ENCODE measurements around the gene C12orf57. TPM values are rescaled to one million over a fixed set of nuclear protein-coding genes. Genes with fewer than 3 reads are reported as not detected.
A peak's percentile ranks its signal among the peaks of the same experiment; 100 is the strongest.

The C12orf57 gene
- total RNA-seq, 2 donors from 2014 or later: 352 to 711 TPM

- no peaks in the 10 kb centered on the region for H3K27me3 ChIP-seq (replicated peaks; ENCODE audit: insufficient read depth)
- H3K4me3 ChIP-seq: no peak overlapping the region
- WGBS: 58% methylated on average over 14 of the region's 14 CpGs
- peak overlapping the region in 1 of 2 donors; percentile 45 for H3K27ac ChIP-seq
- DNase-seq (ENCODE audit: low spot score): no peak
- intact Hi-C loops (cut with DNase I): loop anchor here (10.0 kb wide), 1 partner anchor 61 kb away; the partner anchor contains the start of gene SPSB2
- TF ChIP-seq CTCF (IDR thresholded peaks at IDR 0.05) (no peak), POLR2AphosphoS5 (IDR thresholded peaks at IDR 0.05) (no peak), POLR2A (IDR thresholded peaks at IDR 0.05) (no peak)
- no peaks in the 10 kb centered on the region for H3K9me3 ChIP-seq
- peaks cover 17% of the 10 kb centered on the region for H3K4me1 ChIP-seq (replicated peaks)
- peaks cover 4 to 6% of the 10 kb centered on the region in 2 donors for H3K36me3 ChIP-seq
These were observed 8.2 kb upstream of the C12orf57 start for GRCh38 chr12:6935371-6936193.

DNA sequence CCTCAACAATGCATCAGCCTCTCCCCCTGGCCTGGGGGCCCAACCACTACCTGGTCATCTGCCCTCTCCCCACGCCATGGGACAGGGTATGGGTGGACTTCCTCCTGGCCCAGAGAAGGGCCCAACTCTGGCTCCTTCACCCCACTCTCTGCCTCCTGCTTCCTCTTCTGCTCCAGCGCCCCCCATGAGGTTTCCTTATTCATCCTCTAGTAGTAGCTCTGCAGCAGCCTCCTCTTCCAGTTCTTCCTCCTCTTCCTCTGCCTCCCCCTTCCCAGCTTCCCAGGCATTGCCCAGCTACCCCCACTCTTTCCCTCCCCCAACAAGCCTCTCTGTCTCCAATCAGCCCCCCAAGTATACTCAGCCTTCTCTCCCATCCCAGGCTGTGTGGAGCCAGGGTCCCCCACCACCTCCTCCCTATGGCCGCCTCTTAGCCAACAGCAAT is 7.6 kb upstream of the C12orf57 start:
- Histone ChIP-seq H3K36me3 (peaks cover 4 to 6% of the 10 kb centered on the region in 2 donors), H3K9me3 (no peaks in the 10 kb centered on the region), H3K27ac (peak overlapping the region in 1 of 2 donors; percentile 94), H3K4me1 (replicated peaks) (peaks cover 17% of the 10 kb centered on the region), H3K4me3 (no peak overlapping the region), H3K27me3 (replicated peaks; ENCODE audit: insufficient read depth) (no peaks in the 10 kb centered on the region)
- no peak for DNase-seq (ENCODE audit: low spot score)
- TF ChIP-seq POLR2A (IDR thresholded peaks at IDR 0.05) (no peak), CTCF (IDR thresholded peaks at IDR 0.05) (no peak), POLR2AphosphoS5 (IDR thresholded peaks at IDR 0.05) (no peak)
- intact Hi-C loops (cut with DNase I): loop anchor here (10.0 kb wide), 1 partner anchor 61 kb away; the partner anchor contains the start of gene SPSB2
- WGBS: 94% methylated on average over 3 of the region's 3 CpGs

DNA sequence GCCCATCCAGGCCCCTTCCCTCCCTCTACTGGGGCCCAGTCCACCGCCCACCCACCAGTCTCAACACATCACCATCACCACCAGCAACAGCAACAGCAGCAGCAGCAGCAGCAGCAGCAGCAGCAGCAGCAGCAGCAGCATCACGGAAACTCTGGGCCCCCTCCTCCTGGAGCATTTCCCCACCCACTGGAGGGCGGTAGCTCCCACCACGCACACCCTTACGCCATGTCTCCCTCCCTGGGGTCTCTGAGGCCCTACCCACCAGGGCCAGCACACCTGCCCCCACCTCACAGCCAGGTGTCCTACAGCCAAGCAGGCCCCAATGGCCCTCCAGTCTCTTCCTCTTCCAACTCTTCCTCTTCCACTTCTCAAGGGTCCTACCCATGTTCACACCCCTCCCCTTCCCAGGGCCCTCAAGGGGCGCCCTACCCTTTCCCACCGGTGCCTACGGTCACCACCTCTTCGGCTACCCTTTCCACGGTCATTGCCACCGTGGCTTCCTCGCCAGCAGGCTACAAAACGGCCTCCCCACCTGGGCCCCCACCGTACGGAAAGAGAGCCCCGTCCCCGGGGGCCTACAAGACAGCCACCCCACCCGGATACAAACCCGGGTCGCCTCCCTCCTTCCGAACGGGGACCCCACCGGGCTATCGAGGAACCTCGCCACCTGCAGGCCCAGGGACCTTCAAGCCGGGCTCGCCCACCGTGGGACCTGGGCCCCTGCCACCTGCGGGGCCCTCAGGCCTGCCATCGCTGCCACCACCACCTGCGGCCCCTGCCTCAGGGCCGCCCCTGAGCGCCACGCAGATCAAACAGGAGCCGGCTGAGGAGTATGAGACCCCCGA is 7.0 kb upstream of the C12orf57 start:
- H3K36me3 ChIP-seq: peaks cover 4 to 6% of the 10 kb centered on the region in 2 donors
- TF ChIP-seq POLR2AphosphoS5 (IDR thresholded peaks at IDR 0.05) (no peak), POLR2A (IDR thresholded peaks at IDR 0.05) (no peak), CTCF (IDR thresholded peaks at IDR 0.05) (no peak)
- H3K4me3 ChIP-seq: peak overlapping the region; percentile 47 to 52
- peak overlapping the region; percentile 92 to 94 for H3K27ac ChIP-seq
- H3K27me3 ChIP-seq (replicated peaks; ENCODE audit: insufficient read depth): no peaks in the 10 kb centered on the region
- intact Hi-C loops (cut with DNase I): loop anchor here (10.0 kb wide), 1 partner anchor 62 kb away; the partner anchor contains the start of gene SPSB2
- H3K9me3 ChIP-seq: no peaks in the 10 kb centered on the region
- 19% methylated on average over 36 of the region's 36 CpGs for WGBS
- peaks cover 17% of the 10 kb centered on the region for H3K4me1 ChIP-seq (replicated peaks)
- DNase-seq (ENCODE audit: low spot score): no peak

DNA sequence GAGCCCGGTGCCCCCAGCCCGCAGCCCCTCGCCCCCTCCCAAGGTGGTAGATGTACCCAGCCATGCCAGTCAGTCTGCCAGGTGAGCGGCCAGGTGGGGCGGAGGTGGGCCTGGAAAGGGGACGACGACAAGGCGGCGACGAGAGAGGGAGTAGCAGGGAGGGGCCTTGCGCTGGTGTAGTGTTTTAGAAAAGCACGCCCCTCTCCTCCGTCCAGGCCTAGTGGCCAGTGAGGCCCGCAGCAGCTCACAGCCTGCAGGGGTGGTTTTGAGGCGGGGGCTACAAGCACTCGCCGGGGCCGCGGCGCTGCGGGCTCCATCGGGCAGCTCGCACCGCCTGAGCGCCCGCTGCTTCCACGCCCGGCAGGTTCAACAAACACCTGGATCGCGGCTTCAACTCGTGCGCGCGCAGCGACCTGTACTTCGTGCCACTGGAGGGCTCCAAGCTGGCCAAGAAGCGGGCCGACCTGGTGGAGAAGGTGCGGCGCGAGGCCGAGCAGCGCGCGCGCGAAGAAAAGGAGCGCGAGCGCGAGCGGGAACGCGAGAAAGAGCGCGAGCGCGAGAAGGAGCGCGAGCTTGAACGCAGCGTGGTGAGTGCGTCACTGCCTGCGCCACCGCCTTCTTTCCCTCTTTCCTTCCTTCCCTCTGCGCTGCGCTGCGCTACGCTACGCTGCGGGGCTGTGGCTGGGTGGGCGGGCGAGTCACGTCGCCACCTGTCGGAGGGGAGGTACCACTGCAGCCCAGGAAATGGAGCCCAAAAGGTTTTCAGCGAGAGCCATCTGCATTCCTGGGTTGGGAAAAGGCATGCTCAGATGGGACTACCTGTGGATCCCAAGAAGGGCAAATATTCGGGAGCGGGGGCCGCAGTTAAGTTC is 6.1 kb upstream of the C12orf57 start:
- peak; percentile 79 for TF ChIP-seq POLR2A (IDR thresholded peaks at IDR 0.05)
- peak; percentile 98 to 99 (median 98) for TF ChIP-seq CTCF (IDR thresholded peaks at IDR 0.05)
- peak; percentile 99 for TF ChIP-seq POLR2AphosphoS5 (IDR thresholded peaks at IDR 0.05)
- Histone ChIP-seq H3K4me1 (replicated peaks) (peaks cover 17% of the 10 kb centered on the region), H3K9me3 (no peaks in the 10 kb centered on the region), H3K27ac (peak overlapping the region; percentile 92 to 94), H3K36me3 (peaks cover 4 to 6% of the 10 kb centered on the region in 2 donors), H3K4me3 (peak overlapping the region; percentile 47 to 52), H3K27me3 (replicated peaks; ENCODE audit: insufficient read depth) (no peaks in the 10 kb centered on the region)
- intact Hi-C loops (cut with DNase I): loop anchor here (10.0 kb wide), 1 partner anchor 63 kb away; the partner anchor contains the start of gene SPSB2
- DNase-seq (ENCODE audit: low spot score): peak; percentile 91
- under 1% methylated on average over 59 of the region's 80 CpGs for WGBS

Data from prostate gland (tissue), 2 donors.